CD14-positive monocyte (primary cell): ENCODE measurements around the gene POTEH. TPM values are rescaled to one million over a fixed set of nuclear protein-coding genes. Genes with fewer than 3 reads are reported as not detected.
A peak's percentile ranks its signal among the peaks of the same experiment; 100 is the strongest.
"Not testable (repeated sequence)": the region's sequence is repeated elsewhere in the genome, so short reads cannot be mapped to it uniquely, and the experiment has no call there.

Experiments
- DNase-seq, 3 donors: peaks; one replicate each; pipeline ENCODE4 v3.0.0-alpha.2; 2011 to 2022
- H2AFZ ChIP-seq: 2 replicates; pipeline ENCODE4 v1.6.0; 2012; ENCODE audit warnings: mild to moderate bottlenecking, low read depth, low read length, inconsistent platforms; ENCODE audit not compliant: insufficient read depth, poor library complexity, severe bottlenecking
- H3K27ac ChIP-seq, 2 donors: 1 replicate in 1 of 2; 2 replicates in 1 of 2; pipeline ENCODE4 v1.5.1; 2012 to 2013; ENCODE audit warnings: low read length in 2 of 2, control low read depth in 1 of 2, inconsistent platforms in 1 of 2, low read depth in 1 of 2, mild to moderate bottlenecking in 1 of 2
- H3K27me3 ChIP-seq, 2 donors: one replicate each; pipeline versions ENCODE4 v1.6.0 to v1.6.1; 2011 to 2013; ENCODE audit warnings: low read length in 2 of 2; ENCODE audit not compliant: control insufficient read depth in 2 of 2, insufficient read depth in 2 of 2
- H3K36me3 ChIP-seq, 2 donors: replicated peaks in 1 of 2; 1 replicate in 1 of 2; 2 replicates in 1 of 2; pipeline versions ENCODE4 v1.5.1 to v1.6.1; 2012 to 2013; ENCODE audit warnings: low read length in 2 of 2, control low read depth in 1 of 2, inconsistent platforms in 1 of 2, mild to moderate bottlenecking in 1 of 2; ENCODE audit not compliant: insufficient read depth in 2 of 2, control insufficient read depth in 1 of 2
- H3K4me1 ChIP-seq, 2 donors: 1 replicate in 1 of 2; 2 replicates in 1 of 2; pipeline versions ENCODE4 v1.5.1 to v1.6.1; 2012 to 2013; ENCODE audit warnings: low read length in 2 of 2, control low read depth in 1 of 2, inconsistent platforms in 1 of 2, mild to moderate bottlenecking in 1 of 2, moderate library complexity in 1 of 2; ENCODE audit not compliant: insufficient read depth in 2 of 2, control insufficient read depth in 1 of 2
- H3K4me2 ChIP-seq: replicated peaks from 2 replicates; pipeline ENCODE3; 2012; ENCODE audit warnings: low read length, moderate library complexity, mild to moderate bottlenecking; ENCODE audit not compliant: poor library complexity, severe bottlenecking; ENCODE audit errors: extremely low read depth
- H3K4me3 ChIP-seq, 3 experiments: fragments of 200-600 bp in 1 of 3; sonication (generic) in 1 of 3; replicated peaks in 1 of 3; 1 replicate in 2 of 3; 2 replicates in 1 of 3; pipeline ENCODE4 v1.5.1; 2011 to 2013; ENCODE audit warnings: low read length in 3 of 3, mild to moderate bottlenecking in 3 of 3, control low read depth in 2 of 3, low read depth in 2 of 3, inconsistent platforms in 1 of 3, moderate library complexity in 1 of 3
- H3K79me2 ChIP-seq: 2 replicates; pipeline ENCODE4 v1.6.0; 2012; ENCODE audit warnings: mild to moderate bottlenecking, control low read depth, inconsistent platforms, low read length, moderate library complexity; ENCODE audit not compliant: insufficient read depth
- H3K9ac ChIP-seq: 2 replicates; pipeline ENCODE4 v1.6.0; 2017; ENCODE audit warnings: low read length, mild to moderate bottlenecking; ENCODE audit not compliant: insufficient read depth, poor library complexity, severe bottlenecking
- H3K9me3 ChIP-seq, 2 donors: replicated peaks in 1 of 2; 1 replicate in 1 of 2; 2 replicates in 1 of 2; pipeline versions ENCODE4 v1.5.1 to v1.6.1; 2012 to 2013; ENCODE audit warnings: low read length in 2 of 2, control low read depth in 1 of 2; ENCODE audit not compliant: control insufficient read depth in 1 of 2, insufficient read depth in 1 of 2
- H4K20me1 ChIP-seq: 2 replicates; pipeline ENCODE4 v1.6.0; 2012; ENCODE audit warnings: mild to moderate bottlenecking, low read length, control low read depth, moderate library complexity; ENCODE audit not compliant: insufficient read depth
- H3K27ac Mint-ChIP-seq, 7 donors: one replicate each; pipeline ENCODE4 v1.8.0; 2020; ENCODE audit warnings: mild to moderate bottlenecking in 7 of 7, mixed read lengths in 7 of 7, moderate library complexity in 6 of 7, inconsistent platforms in 2 of 7
- H3K27me3 Mint-ChIP-seq, 3 donors: one replicate each; pipeline ENCODE4 v1.8.0; 2021 to 2022; ENCODE audit warnings: low read depth in 3 of 3, mild to moderate bottlenecking in 3 of 3, mixed read lengths in 3 of 3, moderate library complexity in 3 of 3, inconsistent platforms in 1 of 3
- H3K36me3 Mint-ChIP-seq, 2 donors: one replicate each; pipeline ENCODE4 v1.8.0; 2020; ENCODE audit warnings: mixed read lengths in 2 of 2, inconsistent platforms in 1 of 2, mild to moderate bottlenecking in 1 of 2
- H3K4me1 Mint-ChIP-seq: one replicate; pipeline ENCODE4 v1.8.0; 2020; ENCODE audit warnings: mild to moderate bottlenecking, mixed read lengths
- H3K4me3 Mint-ChIP-seq, 2 donors: one replicate each; pipeline ENCODE4 v1.8.0; 2020; ENCODE audit warnings: mild to moderate bottlenecking in 2 of 2, mixed read lengths in 2 of 2, moderate library complexity in 1 of 2
- H3K9me3 Mint-ChIP-seq, 7 donors: one replicate each; pipeline ENCODE4 v1.8.0; 2020 to 2022; ENCODE audit warnings: mixed read lengths in 7 of 7, mild to moderate bottlenecking in 6 of 7, moderate library complexity in 6 of 7, inconsistent platforms in 2 of 7
- WGBS: methylation state at CpG from one replicate; pipeline ENCODE4 v1.1.5; 2013; ENCODE audit warnings: missing lambda C conversion rate; ENCODE audit not compliant: insufficient coverage; 5-methylcytosine and 5-hydroxymethylcytosine counted together
- intact Hi-C, 2 donors: fragments of 100-400 bp; cut with micrococcal nuclease; formaldehyde crosslinking; loops; one replicate each; pipeline versions ENCODE4 v1.15.0 to v1.15.1; 2023
- polyA plus RNA-seq, 3 donors: library from polyadenylated mRNA; depleted of rRNA in 1 of 3; unstranded in 2 of 3; stranded (reverse) in 1 of 3; fragments of 300-500 nt in 2 of 3; fragments of >200 nt in 1 of 3; fragmentation: Illumina TruSeq in 2 of 3; gene quantifications; 1 replicate in 2 of 3; 2 replicates in 1 of 3; pipeline ENCODE4 v1.2.3, GENCODE V29; 2012 to 2021

POTEH gene
- polyA plus RNA-seq, 3 donors: not detected

GRCh38 chr22:15713600-15713999 is 23.8 kb downstream of the POTEH start:
- H3K9me3 ChIP-seq, H3K4me3 Mint-ChIP-seq, H2AFZ ChIP-seq, H3K4me3 ChIP-seq, H4K20me1 ChIP-seq, H3K4me1 ChIP-seq, H3K27ac Mint-ChIP-seq, H3K4me2 ChIP-seq, H3K27me3 Mint-ChIP-seq, H3K9me3 Mint-ChIP-seq, intact Hi-C loops, H3K4me1 Mint-ChIP-seq, H3K79me2 ChIP-seq, H3K27me3 ChIP-seq, H3K36me3 Mint-ChIP-seq, H3K27ac ChIP-seq, H3K9ac ChIP-seq, H3K36me3 ChIP-seq: not testable (repeated sequence)
- peak in 1 of 3 donors; percentile 1 for DNase-seq
- 90% methylated on average over 2 of the region's 4 CpGs for WGBS

GRCh38 chr22:15714125-15714524 is 24.3 kb downstream of the POTEH start:
- intact Hi-C loops, H3K27me3 ChIP-seq, H2AFZ ChIP-seq, H3K27ac Mint-ChIP-seq, H3K36me3 Mint-ChIP-seq, H3K27me3 Mint-ChIP-seq, H4K20me1 ChIP-seq, H3K27ac ChIP-seq, H3K36me3 ChIP-seq, H3K79me2 ChIP-seq, H3K9ac ChIP-seq, H3K4me2 ChIP-seq, DNase-seq, H3K4me3 ChIP-seq, H3K9me3 ChIP-seq, H3K9me3 Mint-ChIP-seq, H3K4me1 Mint-ChIP-seq, H3K4me1 ChIP-seq, H3K4me3 Mint-ChIP-seq: not testable (repeated sequence)
- WGBS: no CpG with 5 or more reads among the region's 2 CpGs

GRCh38 chr22:15721884-15722283 is 32.1 kb downstream of the POTEH start:
- H2AFZ ChIP-seq, H3K4me2 ChIP-seq, H4K20me1 ChIP-seq, H3K27ac Mint-ChIP-seq, H3K4me1 Mint-ChIP-seq, H3K9ac ChIP-seq, H3K36me3 ChIP-seq, H3K4me3 Mint-ChIP-seq, H3K4me1 ChIP-seq, H3K27ac ChIP-seq, H3K9me3 ChIP-seq, intact Hi-C loops, DNase-seq, H3K27me3 ChIP-seq, H3K27me3 Mint-ChIP-seq, H3K79me2 ChIP-seq, H3K9me3 Mint-ChIP-seq, H3K4me3 ChIP-seq, H3K36me3 Mint-ChIP-seq: not testable (repeated sequence)
- WGBS: no CpG with 5 or more reads among the region's 18 CpGs

DNA sequence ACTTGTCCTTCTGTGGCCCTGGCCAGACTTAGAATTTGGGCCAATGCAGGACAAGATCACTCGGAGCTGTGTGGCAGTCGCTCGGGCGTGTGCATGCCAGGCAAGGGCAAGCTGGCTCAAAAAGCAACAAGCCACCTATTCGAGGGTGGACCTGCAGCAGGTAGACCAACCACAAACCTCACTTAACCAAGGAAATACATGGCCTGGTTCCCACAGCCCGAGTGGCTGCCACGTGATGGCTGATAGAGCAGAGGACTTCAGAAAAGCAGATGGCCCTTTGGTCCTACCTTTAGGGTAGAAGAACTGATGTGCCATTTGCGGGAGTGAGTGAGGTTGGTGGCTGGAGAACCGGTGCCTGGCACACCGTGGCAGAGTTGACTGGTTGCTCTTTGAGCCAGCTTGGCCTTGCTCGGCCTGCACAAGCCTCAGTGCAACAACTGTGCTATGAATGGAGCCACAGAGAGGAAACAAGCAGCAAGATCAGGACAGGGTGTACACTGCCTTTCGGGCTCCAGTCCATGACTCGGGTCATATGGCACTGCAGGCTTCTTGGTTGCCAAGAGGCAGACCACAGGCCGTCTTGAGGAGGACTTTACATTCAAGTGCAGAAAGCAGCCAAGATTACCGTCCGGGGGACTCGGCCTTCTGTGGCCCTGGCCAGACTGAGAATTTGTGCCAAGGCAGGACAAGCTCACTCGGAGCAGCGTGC is 39.5 kb downstream of the POTEH start:
- H3K4me1 Mint-ChIP-seq, H3K9ac ChIP-seq, H3K9me3 Mint-ChIP-seq, H3K36me3 ChIP-seq, intact Hi-C loops, H3K27ac Mint-ChIP-seq, H3K4me3 Mint-ChIP-seq, H4K20me1 ChIP-seq, H3K27me3 ChIP-seq, H3K79me2 ChIP-seq, H2AFZ ChIP-seq, H3K4me1 ChIP-seq, H3K4me3 ChIP-seq, H3K27me3 Mint-ChIP-seq, H3K36me3 Mint-ChIP-seq, H3K4me2 ChIP-seq, DNase-seq, H3K27ac ChIP-seq, H3K9me3 ChIP-seq: not testable (repeated sequence)
- WGBS: 45% methylated on average over 2 of the region's 19 CpGs
